ENCODE data around the gene GALNT17.
"Not testable (repeated sequence)": the region's sequence is repeated elsewhere in the genome, so short reads cannot be mapped to it uniquely, and the experiment has no call there.

GALNT17 gene

GRCh38 chr7:71560354-71560995, 428.5 kb downstream of the GALNT17 start:
- H3K4me3 ChIP-seq (ENCODE audit: low read length) = no peak overlapping the region
- TF ChIP-seq ZNF274 (IDR thresholded peaks at IDR 0.05; ENCODE audit: low read depth, low read length) = no peak

- TF ChIP-seq ZNF274 (IDR thresholded peaks at IDR 0.05; ENCODE audit: low read depth, low read length) = no peak
- H3K4me3 ChIP-seq (ENCODE audit: low read length) = no peak overlapping the region
These were observed 431.3 kb downstream of the GALNT17 start for GRCh38 chr7:71563276-71563675.

GRCh38 chr7:71566376-71566775, 434.4 kb downstream of the GALNT17 start:
- H3K4me3 ChIP-seq (ENCODE audit: low read length) = no peak overlapping the region
- no peak for TF ChIP-seq ZNF274 (IDR thresholded peaks at IDR 0.05; ENCODE audit: low read depth, low read length)

- TF ChIP-seq ZNF274 (IDR thresholded peaks at IDR 0.05; ENCODE audit: low read depth, low read length) = no peak
- no peak overlapping the region for H3K4me3 ChIP-seq (ENCODE audit: low read length)
These were observed 435.0 kb downstream of the GALNT17 start for GRCh38 chr7:71566991-71567390.

GRCh38 chr7:71574153-71574860, 442.4 kb downstream of the GALNT17 start:
- no peak for TF ChIP-seq ZNF274 (IDR thresholded peaks at IDR 0.05; ENCODE audit: low read depth, low read length)
- H3K4me3 ChIP-seq (ENCODE audit: low read length) = no peak overlapping the region

- TF ChIP-seq ZNF274 (IDR thresholded peaks at IDR 0.05; ENCODE audit: low read depth, low read length) = no peak
- no peak overlapping the region for H3K4me3 ChIP-seq (ENCODE audit: low read length)
These were observed 448.1 kb downstream of the GALNT17 start for GRCh38 chr7:71580027-71580426.

- TF ChIP-seq ZNF274 (IDR thresholded peaks at IDR 0.05; ENCODE audit: low read depth, low read length) = no peak
- H3K4me3 ChIP-seq (ENCODE audit: low read length) = no peak overlapping the region
These were observed 452.3 kb downstream of the GALNT17 start for GRCh38 chr7:71584256-71584655.

GRCh38 chr7:71591876-71592275, 459.9 kb downstream of the GALNT17 start:
- TF ChIP-seq ZNF274 (IDR thresholded peaks at IDR 0.05; ENCODE audit: low read depth, low read length) = no peak

GRCh38 chr7:71592388-71592787, 460.4 kb downstream of the GALNT17 start:
- H3K4me3 ChIP-seq (ENCODE audit: low read length) = not testable (repeated sequence)

More at GRCh38 chr7:71591876-71592275, 459.9 kb downstream of the GALNT17 start:
- H3K4me3 ChIP-seq (ENCODE audit: low read length) = no peak overlapping the region

- no peak overlapping the region for H3K4me3 ChIP-seq (ENCODE audit: low read length)
- no peak for TF ChIP-seq ZNF274 (IDR thresholded peaks at IDR 0.05; ENCODE audit: low read depth, low read length)
These were observed 462.8 kb downstream of the GALNT17 start for GRCh38 chr7:71594736-71595135.

GRCh38 chr7:71595176-71595575, 463.2 kb downstream of the GALNT17 start:
- TF ChIP-seq ZNF274 (IDR thresholded peaks at IDR 0.05; ENCODE audit: low read depth, low read length) = no peak
- H3K4me3 ChIP-seq (ENCODE audit: low read length) = no peak overlapping the region

- no peak for TF ChIP-seq ZNF274 (IDR thresholded peaks at IDR 0.05; ENCODE audit: low read depth, low read length)
- H3K4me3 ChIP-seq (ENCODE audit: low read length) = no peak overlapping the region
These were observed 466.6 kb downstream of the GALNT17 start for GRCh38 chr7:71598553-71598952.

GRCh38 chr7:71601851-71602250, 469.9 kb downstream of the GALNT17 start:
- no peak overlapping the region for H3K4me3 ChIP-seq (ENCODE audit: low read length)
- TF ChIP-seq ZNF274 (IDR thresholded peaks at IDR 0.05; ENCODE audit: low read depth, low read length) = no peak

- TF ChIP-seq ZNF274 (IDR thresholded peaks at IDR 0.05; ENCODE audit: low read depth, low read length) = no peak
- H3K4me3 ChIP-seq (ENCODE audit: low read length) = no peak overlapping the region
These were observed 473.0 kb downstream of the GALNT17 start for GRCh38 chr7:71604818-71605414.

GRCh38 chr7:71611986-71612385, 480.0 kb downstream of the GALNT17 start:
- H3K4me3 ChIP-seq (ENCODE audit: low read length) = no peak overlapping the region
- no peak for TF ChIP-seq ZNF274 (IDR thresholded peaks at IDR 0.05; ENCODE audit: low read depth, low read length)
